Neural cell (in vitro differentiated cells): ENCODE results near the gene PSMB10. TPM values are rescaled to one million over a fixed set of nuclear protein-coding genes. Genes with fewer than 3 reads are reported as not detected.

Experiments used
- H2AFZ ChIP-seq: fragments of 200-600, 300-800 bp; sonication (generic), shearing (Covaris generic); 2 replicates; pipeline ENCODE4 v1.6.0; 2014; ENCODE audit warnings: low read depth, mild to moderate bottlenecking, antibody characterized with exemption, low read length, moderate library complexity
- H3F3A ChIP-seq: fragments of 200-600 bp; shearing (Covaris generic); 2 replicates; pipeline ENCODE4 v1.6.1; 2016; ENCODE audit warnings: mild to moderate bottlenecking, moderate library complexity, mixed read lengths, antibody characterized with exemption, low read length; ENCODE audit not compliant: insufficient read depth, poor library complexity, severe bottlenecking
- H3K27ac ChIP-seq: fragments of 200-600, 300-800 bp; sonication (generic), shearing (Covaris generic); 2 replicates; pipeline ENCODE4 v1.5.1; 2014; ENCODE audit warnings: mild to moderate bottlenecking, low read length, moderate library complexity
- H3K27me3 ChIP-seq: fragments of 300-800, 200-600 bp; sonication (generic), shearing (Covaris generic); 2 replicates; pipeline ENCODE4 v1.6.0; 2014; ENCODE audit warnings: mild to moderate bottlenecking, low read depth, low read length, moderate library complexity; ENCODE audit not compliant: insufficient read depth
- H3K36me3 ChIP-seq: fragments of 300-800, 200-600 bp; sonication (generic), shearing (Covaris generic); 2 replicates; pipeline ENCODE4 v1.5.1; 2014; ENCODE audit warnings: mild to moderate bottlenecking, antibody characterized with exemption, low read length, moderate library complexity; ENCODE audit not compliant: insufficient read depth
- H3K4me2 ChIP-seq: fragments of 300-800, 200-600 bp; sonication (generic), shearing (Covaris generic); 2 replicates; pipeline ENCODE4 v1.6.0; 2014; ENCODE audit warnings: mild to moderate bottlenecking, low read length
- H3K4me3 ChIP-seq: fragments of 300-800, 200-600 bp; sonication (generic), shearing (Covaris generic); 2 replicates; pipeline ENCODE4 v1.5.1; 2014; ENCODE audit warnings: mild to moderate bottlenecking, low read length, moderate library complexity
- H3K79me2 ChIP-seq: fragments of 200-600 bp; shearing (Covaris generic); replicated peaks from 2 replicates; pipeline ENCODE4 v1.6.0; 2014; ENCODE audit warnings: mild to moderate bottlenecking, low read length, moderate library complexity; ENCODE audit not compliant: insufficient read depth
- H3K9ac ChIP-seq: fragments of 300-800, 200-600 bp; sonication (generic), shearing (Covaris generic); 2 replicates; pipeline ENCODE4 v1.6.1; 2016; ENCODE audit warnings: mild to moderate bottlenecking, low read length, mixed read lengths
- H3K9me2 ChIP-seq: fragments of 200-600 bp; shearing (Covaris generic); 2 replicates; pipeline ENCODE4 v1.6.1; 2016; ENCODE audit warnings: mild to moderate bottlenecking, low read length, mixed read lengths; ENCODE audit not compliant: insufficient read depth
- H3K9me3 ChIP-seq: fragments of 200-600, 300-800 bp; sonication (generic), shearing (Covaris generic); 2 replicates; pipeline ENCODE4 v1.6.1; 2016; ENCODE audit warnings: mild to moderate bottlenecking, mixed run types, low read length, moderate library complexity, mixed read lengths
- H4K20me1 ChIP-seq: fragments of 200-600 bp; shearing (Covaris generic); 2 replicates; pipeline ENCODE4 v1.6.1; 2016; ENCODE audit warnings: mild to moderate bottlenecking, mixed run types; ENCODE audit not compliant: insufficient read depth
- CTCF ChIP-seq: fragments of 450-650 bp; IDR thresholded peaks from 2 replicates; pipeline ENCODE4 v1.5.1; 2014; ENCODE audit warnings: antibody characterized with exemption, mild to moderate bottlenecking, moderate library complexity; ENCODE audit not compliant: poor library complexity, severe bottlenecking
- EP300 ChIP-seq: fragments of 450-650 bp; conservative IDR thresholded peaks from 2 replicates; pipeline ENCODE4 v1.6.1; 2014; ENCODE audit warnings: antibody characterized with exemption, mild to moderate bottlenecking, moderate library complexity; ENCODE audit not compliant: poor library complexity, severe bottlenecking
- EZH2 ChIP-seq: fragments of 200-600, 300-800 bp; shearing (Covaris generic), sonication (generic); IDR thresholded peaks from 2 replicates; pipeline ENCODE4 v1.6.1; 2014; ENCODE audit warnings: antibody characterized with exemption, low read length, borderline replicate concordance, mild to moderate bottlenecking; ENCODE audit not compliant: insufficient read depth, poor library complexity, severe bottlenecking
- MXI1 ChIP-seq: fragments of 450-650 bp; conservative IDR thresholded peaks from 2 replicates; pipeline ENCODE4 v1.6.1; 2014; ENCODE audit warnings: antibody characterized with exemption, mild to moderate bottlenecking; ENCODE audit not compliant: poor library complexity, severe bottlenecking
- POLR2AphosphoS5 ChIP-seq: IDR thresholded peaks from 2 replicates; pipeline ENCODE4 v1.6.1; 2012
- RAD21 ChIP-seq: fragments of 450-650 bp; conservative IDR thresholded peaks from 2 replicates; pipeline ENCODE4 v1.6.1; 2014; ENCODE audit warnings: antibody characterized with exemption, mild to moderate bottlenecking, moderate library complexity
- REST ChIP-seq: IDR thresholded peaks from 2 replicates; pipeline ENCODE4 v1.6.1; 2012; ENCODE audit warnings: borderline replicate concordance
- SMC3 ChIP-seq: fragments of 450-650 bp; conservative IDR thresholded peaks from 2 replicates; pipeline ENCODE4 v1.6.1; 2014; ENCODE audit warnings: antibody characterized with exemption, mild to moderate bottlenecking, moderate library complexity; ENCODE audit not compliant: poor library complexity
- TAF1 ChIP-seq: IDR thresholded peaks from 2 replicates; pipeline ENCODE4 v1.6.1; 2012; ENCODE audit warnings: low read depth
- polyA plus RNA-seq: library from polyadenylated mRNA; depleted of rRNA; stranded (reverse); fragments of >200 nt; gene quantifications from 2 replicates; pipeline ENCODE4 v1.2.3, GENCODE V29; 2014

PSMB10 gene
- polyA plus RNA-seq, 1 donor from 2014 or later = 46.4 TPM

- no peak overlapping the region for H3K27ac ChIP-seq
These were observed 8.2 kb upstream of the PSMB10 start for GRCh38 chr16:67944690-67945391.

More at GRCh38 chr16:67944690-67945391, 8.2 kb upstream of the PSMB10 start:
- no peaks in the 10 kb centered on the region for H3K27me3 ChIP-seq
- no peak overlapping the region for H3K4me2 ChIP-seq
- H3F3A ChIP-seq = no peaks in the 10 kb centered on the region
- H3K9me2 ChIP-seq = no peaks in the 10 kb centered on the region
- TF ChIP-seq EP300 = no peak
- TF ChIP-seq TAF1 = no peak
- no peak for TF ChIP-seq MXI1
- no peak for TF ChIP-seq REST
- no peak for TF ChIP-seq POLR2AphosphoS5
- no peak for TF ChIP-seq EZH2
- no peak for TF ChIP-seq RAD21
- TF ChIP-seq CTCF = no peak
- TF ChIP-seq SMC3 = no peak
- no peak overlapping the region for H3K4me3 ChIP-seq
- no peak overlapping the region for H3K9ac ChIP-seq
- no peaks in the 10 kb centered on the region for H3K79me2 ChIP-seq
- H3K9me3 ChIP-seq = no peaks in the 10 kb centered on the region
- no peaks in the 10 kb centered on the region for H4K20me1 ChIP-seq
- no peak overlapping the region for H2AFZ ChIP-seq
- no peaks in the 10 kb centered on the region for H3K36me3 ChIP-seq
